GM19193 (cell line): ENCODE data around the gene CENPX.

Source experiments
- POLR2A ChIP-seq: IDR thresholded peaks from 4 replicates; pipeline ENCODE4 v1.6.1; 2011; ENCODE audit not compliant: insufficient read depth, insufficient read length; ENCODE audit errors: extremely low read depth

CENPX gene

GRCh38 chr17:81980122-81980521 lies 42.6 kb downstream of the CENPX start:
- no peak for TF ChIP-seq POLR2A

GRCh38 chr17:81978524-81979298 lies 44.0 kb downstream of the CENPX start:
- no peak for TF ChIP-seq POLR2A

GRCh38 chr17:81977211-81977808 lies 45.4 kb downstream of the CENPX start, which contains the start of gene ASPSCR1:
TSS of gene ASPSCR1 (plus strand) at chr17:81977629. CDS start at chr17:81977647, 18 bp downstream.
- peak; percentile 93 for TF ChIP-seq POLR2A

- TF ChIP-seq POLR2A: no peak
Observed at GRCh38 chr17:81976332-81977210, 46.1 kb downstream of the CENPX start.

- TF ChIP-seq POLR2A: no peak
Observed at GRCh38 chr17:81973432-81973831, 49.2 kb downstream of the CENPX start.

- TF ChIP-seq POLR2A: no peak
Observed at GRCh38 chr17:81968850-81969812, 53.5 kb downstream of the CENPX start.
